Measurements from ENCODE around the gene RASGRF2.
"Not testable (repeated sequence)": the region's sequence is repeated elsewhere in the genome, so short reads cannot be mapped to it uniquely, and the experiment has no call there.

RASGRF2 gene

DNA sequence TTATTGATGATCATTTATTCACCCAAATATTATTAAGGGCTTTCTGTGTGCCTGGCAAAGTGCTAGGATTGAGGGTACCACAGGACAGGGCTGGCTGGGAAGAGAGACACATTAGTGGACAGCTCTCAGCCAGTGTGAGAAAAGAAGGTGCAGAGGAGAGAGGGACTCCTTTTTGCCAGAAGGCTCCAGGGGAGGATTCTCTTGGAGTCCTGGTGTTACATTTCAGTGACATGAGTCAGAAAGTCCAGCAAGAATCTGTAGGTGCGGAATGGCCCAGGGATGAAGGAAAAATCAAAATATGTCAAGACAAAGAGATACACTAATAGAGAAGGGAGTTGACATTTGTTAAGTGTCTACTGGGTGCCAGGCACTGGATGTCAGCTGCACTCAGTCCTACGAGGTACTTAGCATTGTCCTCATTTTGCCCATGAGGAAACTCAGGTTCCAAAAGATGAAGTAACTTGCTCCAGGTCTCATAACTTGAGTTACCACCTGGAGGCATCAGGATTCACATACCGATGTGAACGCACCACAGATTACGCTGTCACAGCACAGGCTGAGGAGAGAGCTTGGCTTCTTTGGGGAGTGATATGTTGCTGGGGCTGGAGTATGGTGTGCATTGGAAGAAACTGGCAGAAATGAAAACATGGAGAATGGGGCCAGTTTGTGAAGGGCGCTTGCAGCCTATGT is 60.5 kb downstream of the RASGRF2 start:
- no peak for DNase-seq (ENCODE audit: low spot score)

DNA sequence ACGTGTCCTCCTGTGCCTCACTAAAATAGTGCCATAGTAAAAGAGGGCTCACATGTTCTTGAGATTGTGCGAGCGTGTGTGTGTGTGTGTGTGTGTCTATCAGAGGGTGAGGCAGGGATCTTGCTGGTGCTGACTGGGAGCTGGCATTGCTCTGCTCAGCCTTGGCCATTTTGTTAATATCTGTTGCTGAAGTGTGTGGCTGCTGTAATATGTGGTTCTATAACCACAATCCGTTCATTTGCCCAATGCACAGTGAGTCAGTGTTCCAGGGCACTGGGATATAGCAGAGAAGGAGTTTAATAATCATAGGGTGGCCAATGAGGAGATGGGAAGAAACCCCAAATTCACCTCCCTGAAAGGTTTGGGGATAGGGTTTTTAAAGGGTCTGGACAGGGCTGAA is 61.3 kb downstream of the RASGRF2 start:
- DNase-seq (ENCODE audit: low spot score), result no peak

DNA sequence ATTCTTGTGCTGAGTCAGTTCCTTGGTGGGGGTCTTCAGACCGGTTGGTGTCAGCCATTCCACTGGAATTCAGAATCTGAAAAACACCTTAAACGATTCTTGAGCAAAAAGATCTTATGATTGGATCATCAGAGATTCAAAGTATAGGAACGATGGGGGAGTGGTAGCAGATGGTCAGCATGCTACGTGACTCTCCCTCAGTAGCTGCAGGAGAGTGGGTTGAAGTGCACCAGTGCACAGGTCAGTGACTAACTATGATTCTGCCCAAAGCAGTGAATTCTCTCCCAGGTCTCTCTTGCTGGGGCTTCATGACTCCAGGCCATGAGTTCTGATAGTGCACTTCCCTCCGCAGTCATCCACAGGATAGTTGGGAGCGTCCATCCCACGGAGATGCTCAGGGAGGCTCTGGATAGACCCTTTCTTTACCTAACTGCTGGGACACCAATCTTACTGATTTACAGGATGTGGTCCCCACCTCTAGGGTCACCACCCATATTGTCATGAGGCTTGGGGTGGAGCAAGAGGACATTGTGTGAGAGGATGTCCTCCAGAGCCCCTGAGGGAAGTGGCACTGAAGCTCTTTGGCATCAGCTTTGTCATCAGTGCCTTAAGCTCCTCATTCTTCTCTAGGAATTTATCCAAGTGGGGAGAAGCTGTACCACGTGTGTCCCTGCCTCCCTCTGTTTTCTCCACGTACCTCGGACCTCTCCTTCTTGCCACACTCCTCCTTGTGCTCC is 62.0 kb downstream of the RASGRF2 start:
- no peak for DNase-seq (ENCODE audit: low spot score)

DNA sequence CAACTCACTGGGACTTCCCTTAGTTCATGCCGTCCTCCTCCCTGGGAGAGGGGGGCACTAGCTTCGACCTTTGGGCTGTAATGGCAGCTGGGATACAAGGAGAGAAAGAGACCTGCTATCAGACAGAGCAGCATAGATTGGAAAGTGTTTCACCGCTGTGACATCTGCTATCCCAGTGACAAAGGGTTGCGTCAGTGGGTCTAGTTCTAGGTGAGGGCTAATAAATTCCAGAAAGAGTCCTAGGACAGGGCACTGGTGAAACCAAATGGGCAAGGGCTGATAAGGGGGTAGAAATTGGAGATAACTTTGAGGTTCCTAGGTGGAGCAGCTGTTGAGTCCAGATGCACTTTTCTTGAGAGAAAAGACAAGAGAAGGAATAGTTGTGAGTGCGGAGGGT is 62.5 kb downstream of the RASGRF2 start:
- no peak for DNase-seq (ENCODE audit: low spot score)

DNA sequence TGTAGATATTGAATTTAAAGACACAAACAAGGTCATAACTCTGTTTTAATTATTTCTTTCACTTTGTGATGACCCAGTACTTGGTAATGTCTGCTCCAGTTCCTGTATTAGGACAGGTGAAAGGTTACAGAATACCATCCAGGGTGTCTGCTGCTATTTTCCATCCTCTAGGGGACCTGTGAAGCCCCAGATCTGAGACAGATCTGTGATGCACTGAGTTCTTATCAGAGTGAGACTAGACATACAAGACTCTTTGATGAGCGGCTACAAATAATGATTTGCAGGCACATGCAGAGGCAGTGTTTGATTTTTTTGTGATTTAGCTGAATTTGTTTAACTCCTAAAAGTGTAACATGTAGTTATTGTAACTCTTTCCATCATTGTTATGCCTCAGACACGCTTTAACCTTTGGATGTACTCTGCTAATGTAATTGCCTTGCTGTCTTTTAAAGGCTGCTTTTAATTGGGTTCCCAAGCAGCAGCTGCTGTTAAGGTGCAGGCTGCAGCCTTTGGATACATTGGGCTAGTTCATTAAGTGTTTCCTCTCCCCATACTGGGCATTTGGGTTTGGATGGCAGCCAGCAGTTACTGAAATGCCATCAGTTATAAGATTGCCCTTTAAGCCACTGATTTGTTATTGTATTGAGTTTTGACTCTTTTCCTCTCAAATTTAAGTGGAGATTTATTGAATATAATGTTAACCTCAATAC is 63.3 kb downstream of the RASGRF2 start:
- DNase-seq (ENCODE audit: low spot score), result no peak

DNA sequence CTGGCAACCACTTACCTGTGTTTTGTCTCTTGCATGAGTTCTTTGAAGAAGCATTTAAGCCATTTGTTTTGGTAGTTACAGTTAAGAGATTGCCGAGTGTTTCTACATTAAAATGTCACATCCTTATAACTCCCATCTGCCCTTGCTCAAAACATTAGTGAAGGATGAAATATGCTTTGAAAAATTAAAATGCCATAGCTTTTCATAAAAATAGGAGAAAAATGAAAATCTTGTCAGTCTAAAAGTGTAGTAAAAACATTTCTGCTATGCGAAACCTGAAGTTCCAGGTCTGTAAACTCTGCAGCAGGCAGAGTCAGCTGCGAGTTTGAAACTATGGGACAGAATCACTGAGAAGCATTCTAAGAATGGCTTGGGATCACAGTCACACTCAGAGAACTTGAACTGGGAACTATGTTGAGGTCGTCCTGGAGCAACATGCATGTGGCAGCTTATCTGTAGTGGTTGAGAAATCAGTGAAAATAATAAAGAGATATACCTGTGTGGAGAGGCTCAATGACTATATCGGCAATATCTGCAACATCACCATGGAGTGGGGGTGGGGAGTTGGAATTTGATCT is 67.4 kb downstream of the RASGRF2 start:
- no peak for DNase-seq (ENCODE audit: low spot score)

DNA sequence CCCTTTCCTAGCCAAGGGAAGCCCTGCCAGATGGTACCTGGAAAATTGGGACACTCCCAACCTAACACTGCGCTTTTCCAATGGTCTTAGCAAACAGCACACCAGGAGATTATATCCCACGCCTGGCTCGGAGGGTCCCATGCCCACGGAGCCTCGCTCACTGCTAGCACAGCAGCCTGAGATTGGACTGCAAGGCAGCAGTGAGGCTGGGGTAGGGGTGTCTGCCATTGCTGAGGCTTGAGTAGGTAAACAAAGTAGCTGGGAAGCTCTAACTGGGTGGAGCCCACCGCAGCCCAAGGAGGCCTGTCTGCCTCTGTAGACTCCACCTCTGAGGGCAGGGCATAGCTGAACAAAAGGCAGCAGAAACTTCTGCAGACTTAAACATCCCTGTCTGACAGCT is 68.7 kb downstream of the RASGRF2 start:
- not testable (repeated sequence) for DNase-seq (ENCODE audit: low spot score)

DNA sequence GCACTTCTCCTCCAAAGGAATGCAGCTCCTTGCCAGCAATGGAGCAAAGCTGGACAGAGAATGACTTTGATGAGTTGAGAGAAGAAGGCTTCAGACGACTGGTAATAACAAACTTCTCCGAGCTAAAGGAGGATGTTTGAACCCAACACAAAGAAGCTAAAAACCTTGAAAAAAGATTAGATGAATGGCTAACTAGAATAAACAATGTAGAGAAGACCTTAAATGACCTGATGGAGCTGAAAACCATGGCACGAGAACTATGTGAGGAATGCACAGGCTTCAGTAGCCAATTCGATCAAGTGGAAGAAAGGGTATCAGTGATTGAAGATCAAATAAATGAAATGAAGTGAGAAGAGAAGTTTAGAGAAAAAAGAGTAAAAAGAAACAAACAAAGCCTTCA is 69.6 kb downstream of the RASGRF2 start:
- not testable (repeated sequence) for DNase-seq (ENCODE audit: low spot score)

DNA sequence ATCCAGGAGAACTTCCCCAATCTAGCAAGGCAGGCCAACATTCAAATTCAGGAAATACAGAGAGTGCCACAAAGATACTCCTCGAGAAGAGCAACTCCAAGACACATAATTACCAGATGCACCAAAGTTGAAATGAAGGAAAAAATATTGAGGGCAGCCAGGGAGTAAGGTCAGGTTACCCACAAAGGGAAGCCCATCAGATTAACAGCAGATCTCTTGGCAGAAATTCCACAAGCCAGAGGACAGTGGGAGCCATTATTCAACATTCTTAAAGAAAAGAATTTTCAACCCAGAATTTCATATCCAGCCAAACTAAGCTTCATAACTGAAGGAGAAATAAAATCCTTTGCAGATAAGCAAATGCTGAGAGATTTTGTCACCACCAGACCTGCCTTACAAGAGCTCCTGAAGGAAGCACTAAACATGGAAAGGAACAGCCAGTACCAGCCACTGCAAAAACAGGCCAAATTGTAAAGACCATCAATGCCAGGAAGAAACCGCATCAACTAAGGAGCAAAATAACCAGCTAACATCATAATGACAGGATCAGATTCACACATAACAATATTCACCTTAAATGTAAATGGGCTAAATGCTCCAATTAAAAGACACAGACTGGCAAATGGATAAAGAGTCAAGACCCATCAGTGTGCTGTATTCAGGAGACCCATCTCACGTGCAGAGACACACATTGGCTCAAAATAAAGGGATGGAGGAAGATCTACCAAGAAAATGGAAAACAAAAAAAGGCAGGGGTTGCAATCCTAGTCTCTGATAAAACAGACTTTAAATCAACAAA is 70.3 kb downstream of the RASGRF2 start:
- not testable (repeated sequence) for DNase-seq (ENCODE audit: low spot score)

DNA sequence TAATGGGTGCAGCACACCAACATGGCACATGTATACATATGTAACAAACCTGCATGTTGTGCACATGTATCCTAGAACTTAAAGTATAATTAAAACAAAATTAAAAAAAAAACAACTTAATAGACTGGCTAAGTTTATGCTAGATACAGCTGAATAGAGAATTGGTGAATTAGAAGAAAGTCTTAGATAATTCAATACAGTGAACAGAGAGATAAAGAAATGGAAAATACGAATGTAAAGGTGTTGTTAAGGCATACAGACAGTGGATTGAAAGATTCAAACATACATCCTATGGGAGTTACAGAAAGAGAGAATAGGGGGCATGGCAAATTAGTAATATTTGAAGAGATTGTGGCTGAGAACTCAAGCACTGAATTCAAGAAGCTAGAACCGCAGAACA is 75.4 kb downstream of the RASGRF2 start:
- DNase-seq (ENCODE audit: low spot score), result no peak

DNA sequence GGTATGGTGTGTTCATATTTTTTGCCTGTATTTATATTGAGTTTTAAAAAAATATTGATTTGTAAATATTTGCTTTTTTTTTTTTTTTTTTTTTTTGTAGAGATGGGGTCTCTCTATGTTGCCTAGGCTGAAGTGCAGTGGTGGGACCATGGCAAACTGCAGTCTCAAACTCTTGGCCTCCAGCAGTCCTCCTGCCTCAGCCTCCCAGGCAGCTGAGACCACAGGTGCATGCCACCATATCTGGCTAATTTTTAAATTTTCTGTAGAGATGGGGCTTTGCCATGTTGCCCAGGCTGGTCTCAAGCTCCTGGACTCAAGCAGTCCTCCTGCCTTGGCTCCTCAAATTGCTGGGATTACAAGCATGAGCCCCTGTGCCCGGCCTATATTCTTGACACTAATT is 78.3 kb downstream of the RASGRF2 start:
- DNase-seq (ENCODE audit: low spot score), result no peak

DNA sequence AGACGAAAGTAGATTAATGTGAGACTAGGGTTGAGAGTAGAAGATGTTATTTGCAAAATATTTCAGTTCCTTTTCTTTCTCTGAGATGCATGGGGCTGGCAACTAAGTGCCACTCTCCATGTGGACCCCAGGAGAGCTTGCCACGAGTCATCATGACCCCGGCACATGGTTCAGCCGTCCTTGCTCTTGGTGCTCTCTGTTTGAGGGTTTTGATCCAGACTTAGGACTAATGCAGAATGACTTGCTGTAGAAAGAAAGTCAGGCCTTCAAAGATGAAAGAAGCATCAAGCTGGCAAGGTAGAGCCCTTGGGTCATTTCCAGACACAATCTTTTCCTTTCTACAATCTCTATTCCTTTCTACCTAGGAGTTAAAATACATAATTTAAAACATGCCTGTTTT is 84.7 kb downstream of the RASGRF2 start:
- DNase-seq (ENCODE audit: low spot score), result no peak

DNA sequence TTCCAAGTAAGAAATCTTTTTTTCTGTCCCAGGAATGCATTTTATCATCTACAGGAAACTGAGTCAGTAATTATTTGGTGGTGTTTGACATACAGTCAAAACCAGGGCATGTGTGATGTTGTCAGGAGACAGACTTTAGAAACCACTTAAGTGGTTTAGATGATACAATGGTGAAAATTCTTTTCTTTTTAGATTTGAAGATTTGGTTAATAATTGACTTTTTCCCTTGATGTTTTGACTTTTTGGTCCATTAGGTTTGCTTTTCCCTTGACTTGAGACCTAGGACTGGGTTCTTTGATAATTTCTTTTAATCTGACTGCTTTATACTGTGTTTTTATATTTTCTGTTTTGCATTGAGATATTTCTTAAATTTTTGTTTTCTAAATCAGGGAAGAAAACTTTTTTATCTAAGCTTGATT is 85.2 kb downstream of the RASGRF2 start:
- no peak for DNase-seq (ENCODE audit: low spot score)

DNA sequence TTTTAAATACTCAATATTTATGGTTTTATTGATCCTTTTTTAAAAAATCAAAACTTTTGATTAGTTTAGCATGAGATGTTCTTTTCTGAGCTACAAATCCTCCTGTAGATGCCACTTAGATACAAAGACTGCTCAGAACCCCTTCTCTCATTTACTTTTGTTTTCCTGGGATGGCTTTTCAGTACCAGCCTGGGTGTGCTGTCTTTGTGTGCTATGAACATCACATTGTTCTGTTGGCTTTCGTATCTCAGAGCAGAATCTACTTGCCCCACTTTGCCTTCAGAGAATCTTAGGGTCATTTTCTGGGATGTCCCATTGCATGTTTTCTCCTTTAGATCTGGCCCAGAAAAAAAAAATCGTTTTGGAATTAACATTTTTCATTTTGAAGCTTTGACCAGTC is 85.9 kb downstream of the RASGRF2 start:
- no peak for DNase-seq (ENCODE audit: low spot score)

DNA sequence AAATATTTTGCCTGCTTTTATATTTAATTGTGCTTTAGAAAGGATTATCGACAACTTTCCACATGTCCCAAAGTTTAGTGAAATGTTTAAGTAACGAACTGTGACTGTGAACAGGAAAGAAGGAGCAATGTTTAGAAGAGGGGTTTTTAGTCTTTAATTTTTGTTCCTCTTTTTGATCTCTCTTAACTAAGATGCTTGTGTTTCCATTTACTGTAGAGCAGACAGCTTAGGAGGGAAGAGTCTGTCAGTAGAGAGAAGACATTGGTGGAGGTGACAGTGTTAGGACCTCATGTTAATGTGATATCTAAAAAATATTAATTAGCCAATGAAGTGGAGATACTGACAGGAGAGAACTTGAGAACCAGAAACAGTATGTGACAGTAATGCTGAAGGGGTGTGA is 92.2 kb downstream of the RASGRF2 start:
- no peak for DNase-seq (ENCODE audit: low spot score)

DNA sequence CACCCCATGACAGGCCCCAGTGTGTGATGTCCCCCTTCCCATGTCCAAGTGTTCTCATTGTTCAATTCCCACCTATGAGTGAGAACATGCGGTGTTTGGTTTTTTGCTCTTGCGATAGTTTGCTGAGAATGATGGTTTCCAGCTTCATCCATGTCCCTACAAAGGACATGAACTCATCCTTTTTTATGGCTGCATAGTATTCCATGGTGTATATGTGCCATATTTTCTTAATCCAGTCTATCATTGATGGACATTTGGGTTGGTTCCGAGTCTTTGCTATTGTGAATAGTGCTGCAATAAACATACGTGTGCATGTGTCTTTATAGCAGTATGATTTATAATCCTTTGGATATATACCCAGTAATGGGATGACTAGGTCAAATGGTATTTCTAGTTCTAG is 93.1 kb downstream of the RASGRF2 start:
- DNase-seq (ENCODE audit: low spot score), result not testable (repeated sequence)

DNA sequence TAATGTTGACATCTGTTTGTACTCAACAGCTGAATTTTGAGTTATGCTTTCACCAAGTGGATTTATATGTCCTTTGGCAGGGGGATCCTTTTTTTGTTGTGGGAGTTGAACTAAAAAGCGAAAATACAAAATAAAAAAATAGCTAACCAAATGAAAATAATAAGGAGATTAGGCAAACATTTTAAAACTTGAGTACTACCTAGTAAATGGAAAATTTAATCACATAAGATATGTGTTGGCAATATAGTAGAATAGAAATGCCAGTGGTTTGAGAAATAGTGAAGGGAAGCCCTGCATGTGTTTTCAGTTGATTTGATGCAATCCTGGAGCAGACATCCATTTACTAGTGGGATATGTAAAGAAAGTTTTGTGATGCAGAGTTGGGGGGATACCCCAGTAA is 98.0 kb downstream of the RASGRF2 start:
- no peak for DNase-seq (ENCODE audit: low spot score)

DNA sequence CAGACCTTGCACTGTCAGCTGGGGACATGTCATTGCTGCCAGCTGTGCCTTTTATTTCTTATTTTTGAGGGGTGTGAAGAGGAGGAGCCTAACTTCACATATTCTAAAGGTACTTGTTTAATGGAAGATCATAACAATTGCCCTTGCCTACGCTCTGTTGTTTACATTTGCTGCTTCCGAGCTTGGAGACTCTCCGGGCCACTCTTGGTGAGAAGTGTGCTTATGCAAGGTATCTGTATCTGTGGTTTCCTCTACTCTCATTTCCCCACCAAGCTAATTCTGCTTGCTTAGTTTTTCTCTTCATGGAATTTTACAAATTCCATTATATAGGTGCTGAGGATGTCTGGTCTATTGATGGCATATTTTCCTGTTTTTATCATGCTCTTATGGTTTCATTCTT is 105.3 kb downstream of the RASGRF2 start:
- no peak for DNase-seq (ENCODE audit: low spot score)

DNA sequence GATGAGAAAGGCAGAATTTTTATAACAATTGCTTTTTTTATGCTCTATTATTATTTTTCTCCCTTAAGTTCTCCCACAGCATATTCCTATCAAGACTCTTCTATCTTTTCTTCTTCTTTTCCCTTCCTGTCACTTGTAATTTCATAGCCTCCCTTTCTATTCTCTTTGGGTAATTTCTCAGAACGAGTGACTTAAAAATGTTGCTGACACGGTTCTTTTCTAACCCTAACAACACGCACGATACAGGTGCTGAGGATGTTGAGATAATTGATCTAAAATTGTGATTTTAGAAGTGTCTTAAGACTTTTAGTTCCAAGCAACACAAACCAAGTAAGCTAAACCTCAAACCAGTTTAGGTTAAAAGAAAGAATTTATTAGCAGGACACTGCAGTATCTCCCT is 105.9 kb downstream of the RASGRF2 start:
- no peak for DNase-seq (ENCODE audit: low spot score)

DNA sequence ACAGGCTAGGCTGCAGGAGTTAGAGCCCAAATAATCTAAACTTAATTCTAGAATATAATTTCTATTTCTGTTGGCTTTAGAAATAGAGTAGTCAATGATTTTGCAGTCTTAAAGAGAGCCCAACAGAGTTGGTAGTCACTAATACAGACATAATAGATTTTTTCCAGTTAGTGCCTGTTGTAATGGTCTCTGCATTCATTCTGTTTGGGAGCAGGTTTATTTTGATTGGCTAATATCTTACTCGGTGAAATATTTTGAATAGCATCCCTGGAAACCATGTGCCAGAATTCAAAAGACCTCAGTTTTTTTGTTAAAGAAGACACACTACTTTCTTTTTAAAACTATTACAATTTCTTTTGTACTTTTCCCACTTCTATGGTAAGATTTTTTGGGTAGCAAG is 107.2 kb downstream of the RASGRF2 start:
- DNase-seq (ENCODE audit: low spot score), result no peak

DNA sequence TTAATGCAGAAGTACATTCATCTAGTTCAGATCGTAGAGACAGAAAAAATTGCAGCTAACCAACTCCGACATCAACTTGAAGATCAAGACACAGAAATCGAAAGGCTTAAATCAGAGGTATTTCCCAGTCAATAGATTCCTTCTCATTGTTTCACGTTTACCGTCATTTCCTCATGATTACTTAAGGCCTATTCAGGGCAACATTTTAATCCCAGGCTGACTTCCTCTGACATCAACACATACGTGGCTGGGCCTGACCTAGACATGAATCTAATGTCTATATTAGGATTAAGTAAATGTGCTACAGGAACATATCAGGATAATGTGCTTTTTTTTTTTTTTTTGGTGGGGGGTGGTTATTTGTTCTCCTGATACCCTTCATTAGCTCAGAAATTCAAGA is 107.9 kb downstream of the RASGRF2 start:
- no peak for DNase-seq (ENCODE audit: low spot score)

DNA sequence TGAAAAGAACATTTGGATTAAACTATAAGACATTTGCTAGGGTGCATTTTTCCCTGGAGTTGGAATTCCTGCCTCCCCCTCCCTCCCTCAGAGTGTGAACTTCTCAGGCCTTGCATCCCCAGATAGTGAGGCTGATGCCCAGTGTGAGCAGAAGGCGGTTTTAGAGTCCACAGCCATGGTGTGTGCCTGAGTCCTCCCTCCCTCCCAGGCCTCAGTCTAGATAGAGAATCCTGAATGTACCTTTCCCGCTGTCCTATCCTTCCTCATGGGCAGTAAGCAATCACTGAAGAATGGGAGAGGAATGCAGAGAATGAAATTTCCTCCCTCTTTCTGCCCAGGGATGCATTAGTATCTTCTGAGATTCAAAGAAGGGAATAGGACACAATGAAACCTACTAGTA is 108.5 kb downstream of the RASGRF2 start:
- no peak for DNase-seq (ENCODE audit: low spot score)
